Activated T-helper 17 cell treated with anti-CD3 and anti-CD28 coated beads, Interleukin-2, amount 50 U/mL, for 72 hours (primary cell): ENCODE data around the gene FLNB. TPM values are rescaled to one million over a fixed set of nuclear protein-coding genes. Genes with fewer than 3 reads are reported as not detected.

ENCODE experiments used
- ATAC-seq: fragments of 150-1000 bp; cut with Tn5 transposase; replicated peaks from 2 replicates; pipeline ENCODE4 v1.10.0; 2021; ENCODE audit warnings: mild to moderate bottlenecking, moderate library complexity
- H3K27ac Mint-ChIP-seq: one replicate; pipeline ENCODE4 v1.8.0; 2022; ENCODE audit warnings: mixed read lengths
- H3K27me3 Mint-ChIP-seq: one replicate; pipeline ENCODE4 v1.8.0; 2022; ENCODE audit warnings: mixed read lengths
- H3K36me3 Mint-ChIP-seq: one replicate; pipeline ENCODE4 v1.8.0; 2022; ENCODE audit warnings: low read depth, mild to moderate bottlenecking, mixed read lengths
- H3K4me1 Mint-ChIP-seq: one replicate; pipeline ENCODE4 v1.8.0; 2022; ENCODE audit warnings: mixed read lengths
- H3K4me3 Mint-ChIP-seq: one replicate; pipeline ENCODE4 v1.8.0; 2022; ENCODE audit warnings: mild to moderate bottlenecking, mixed read lengths
- H3K9me3 Mint-ChIP-seq: one replicate; pipeline ENCODE4 v1.8.0; 2022; ENCODE audit warnings: mixed read lengths
- total RNA-seq, 2 donors: library from RNA; stranded (reverse); gene quantifications; one replicate each; pipeline ENCODE4 v1.2.3, GENCODE V29; 2022

The FLNB gene
- total RNA-seq, 2 donors from 2014 or later: 22.5 to 23.6 TPM

DNA sequence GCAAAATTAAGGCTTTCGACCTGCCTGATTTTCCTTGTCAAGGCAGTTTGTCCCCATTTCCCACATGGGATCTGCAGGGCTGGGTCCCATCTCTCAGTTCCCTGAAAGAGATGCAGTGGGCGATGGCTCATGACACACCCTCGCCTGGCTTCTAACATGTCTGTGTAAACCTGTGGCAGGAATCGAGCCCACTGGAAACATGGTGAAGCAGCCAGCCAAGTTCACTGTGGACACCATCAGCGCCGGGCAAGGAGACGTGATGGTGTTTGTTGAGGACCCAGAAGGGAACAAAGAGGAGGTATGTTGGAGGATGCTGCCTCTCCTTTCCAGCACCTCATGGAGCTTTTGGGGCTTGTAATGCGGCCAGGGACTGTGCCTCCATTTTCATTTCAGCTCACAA, 86.4 kb downstream of the FLNB start:
- Mint-ChIP-seq H3K27ac (no peak overlapping the region), H3K4me3 (no peak overlapping the region), H3K4me1 (no peaks in the 10 kb centered on the region), H3K36me3 (peaks cover 28% of the 10 kb centered on the region), H3K9me3 (no peaks in the 10 kb centered on the region), H3K27me3 (no peaks in the 10 kb centered on the region)
- no peak for ATAC-seq

DNA sequence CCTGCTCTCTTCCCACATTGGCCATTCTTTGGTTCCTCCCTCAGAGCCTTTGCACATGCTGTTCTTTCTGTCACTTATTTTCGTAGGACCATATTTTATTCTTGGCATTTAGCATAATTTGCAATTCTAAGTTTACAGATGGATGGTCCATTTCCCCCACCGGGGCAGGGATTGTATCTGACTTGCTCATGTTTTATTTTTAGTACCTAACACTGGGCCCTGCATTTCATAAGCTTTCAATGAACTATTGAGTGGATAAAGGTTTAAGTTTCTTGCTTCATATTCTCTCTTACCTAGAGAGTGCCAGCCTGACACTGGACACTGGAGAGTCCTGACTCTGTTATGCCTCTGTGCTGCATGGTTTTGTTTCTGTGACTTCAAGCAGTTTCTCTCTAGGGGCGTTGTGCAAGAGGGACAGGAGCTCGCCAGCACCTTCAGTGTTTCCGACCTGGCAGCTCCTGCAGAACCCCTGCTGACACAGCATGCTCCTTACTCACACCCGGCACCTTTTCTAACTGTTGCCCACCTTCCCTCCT, 87.4 kb downstream of the FLNB start:
- Mint-ChIP-seq H3K4me1 (no peaks in the 10 kb centered on the region), H3K27me3 (no peaks in the 10 kb centered on the region), H3K4me3 (no peak overlapping the region), H3K27ac (no peak overlapping the region), H3K9me3 (no peaks in the 10 kb centered on the region), H3K36me3 (peaks cover 36% of the 10 kb centered on the region)
- ATAC-seq: no peak

DNA sequence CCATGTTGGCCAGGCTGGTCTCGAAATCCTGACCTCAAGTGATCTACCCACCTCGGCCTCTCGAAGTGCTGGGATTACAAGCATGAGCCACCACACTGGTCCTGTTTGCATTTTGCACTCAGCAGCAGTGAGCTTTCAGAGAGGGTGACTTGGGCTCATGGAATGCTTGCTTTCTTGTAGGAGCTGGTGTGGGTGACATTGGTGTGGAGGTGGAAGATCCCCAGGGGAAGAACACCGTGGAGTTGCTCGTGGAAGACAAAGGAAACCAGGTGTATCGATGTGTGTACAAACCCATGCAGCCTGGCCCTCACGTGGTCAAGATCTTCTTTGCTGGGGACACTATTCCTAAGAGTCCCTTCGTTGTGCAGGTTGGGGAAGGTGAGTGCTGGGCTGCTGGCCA, 90.3 kb downstream of the FLNB start:
- H3K9me3 Mint-ChIP-seq: no peaks in the 10 kb centered on the region
- H3K36me3 Mint-ChIP-seq: peaks cover 58% of the 10 kb centered on the region
- no peak overlapping the region for H3K4me3 Mint-ChIP-seq
- H3K27ac Mint-ChIP-seq: no peak overlapping the region
- H3K27me3 Mint-ChIP-seq: no peaks in the 10 kb centered on the region
- no peak for ATAC-seq
- no peaks in the 10 kb centered on the region for H3K4me1 Mint-ChIP-seq

DNA sequence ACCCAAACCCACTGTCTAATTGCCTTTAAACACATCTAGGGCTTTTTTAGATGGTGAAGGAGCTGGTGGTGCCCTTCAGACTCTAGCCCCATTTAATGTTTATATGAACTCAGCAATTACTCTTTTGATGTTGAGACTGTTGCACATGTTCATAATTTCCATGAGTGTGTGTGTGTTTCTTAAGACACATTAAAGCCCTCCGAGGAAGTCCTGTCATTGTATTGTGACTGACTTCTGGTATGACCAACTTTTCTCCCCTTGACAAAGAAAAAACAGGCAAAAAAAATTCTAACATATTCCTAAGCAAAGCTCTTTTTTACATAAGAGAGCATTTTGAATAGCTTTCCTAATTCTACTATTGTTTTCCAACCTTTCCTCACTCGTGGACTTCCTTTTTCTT, 91.6 kb downstream of the FLNB start:
- Mint-ChIP-seq H3K4me3 (no peak overlapping the region), H3K27ac (no peak overlapping the region), H3K4me1 (no peaks in the 10 kb centered on the region), H3K27me3 (no peaks in the 10 kb centered on the region), H3K36me3 (peaks cover 72% of the 10 kb centered on the region), H3K9me3 (no peaks in the 10 kb centered on the region)
- ATAC-seq: no peak

DNA sequence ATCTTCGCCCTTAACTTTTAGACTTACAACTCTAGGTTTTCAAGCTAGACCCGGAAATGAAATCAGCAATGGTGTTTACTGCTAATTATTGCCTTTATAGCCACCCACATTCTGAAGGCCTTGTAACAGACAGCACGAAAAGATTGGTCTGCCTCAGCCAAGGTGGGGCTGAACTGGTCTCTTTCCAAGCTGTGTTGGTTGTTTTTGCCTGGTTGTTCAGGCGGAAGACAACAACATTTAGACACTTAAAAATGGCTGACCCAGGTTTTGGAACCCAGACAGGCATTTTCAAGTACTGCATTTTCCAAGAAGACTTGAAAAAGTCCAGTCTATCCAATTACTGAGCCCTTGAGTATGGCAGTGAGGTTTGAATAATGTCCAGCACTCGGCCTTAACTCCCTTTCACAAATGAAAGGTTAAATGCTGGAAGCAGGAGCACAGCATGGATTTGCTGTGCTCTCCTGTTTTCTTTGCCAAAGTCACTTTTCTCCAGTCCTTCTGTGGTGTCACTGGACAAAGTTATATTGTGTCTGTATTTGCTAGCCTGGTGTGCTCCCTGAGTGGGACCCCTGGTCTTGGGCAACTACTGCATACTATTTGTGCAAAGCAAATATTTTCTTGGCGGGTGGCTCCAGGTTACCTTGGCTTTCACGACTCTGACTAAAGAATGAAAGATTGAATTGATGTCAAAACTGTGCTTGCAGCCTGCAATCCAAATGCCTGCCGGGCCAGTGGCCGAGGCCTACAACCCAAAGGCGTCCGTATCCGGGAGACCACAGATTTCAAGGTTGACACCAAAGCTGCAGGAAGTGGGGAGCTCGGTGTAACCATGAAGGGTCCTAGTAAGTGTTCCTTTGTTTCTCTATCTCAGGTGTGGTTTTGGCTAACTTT, 93.5 kb downstream of the FLNB start:
- no peak overlapping the region for H3K27ac Mint-ChIP-seq
- H3K9me3 Mint-ChIP-seq: no peaks in the 10 kb centered on the region
- no peak for ATAC-seq
- no peaks in the 10 kb centered on the region for H3K4me1 Mint-ChIP-seq
- H3K27me3 Mint-ChIP-seq: no peaks in the 10 kb centered on the region
- H3K36me3 Mint-ChIP-seq: peaks cover 74% of the 10 kb centered on the region
- H3K4me3 Mint-ChIP-seq: no peak overlapping the region

DNA sequence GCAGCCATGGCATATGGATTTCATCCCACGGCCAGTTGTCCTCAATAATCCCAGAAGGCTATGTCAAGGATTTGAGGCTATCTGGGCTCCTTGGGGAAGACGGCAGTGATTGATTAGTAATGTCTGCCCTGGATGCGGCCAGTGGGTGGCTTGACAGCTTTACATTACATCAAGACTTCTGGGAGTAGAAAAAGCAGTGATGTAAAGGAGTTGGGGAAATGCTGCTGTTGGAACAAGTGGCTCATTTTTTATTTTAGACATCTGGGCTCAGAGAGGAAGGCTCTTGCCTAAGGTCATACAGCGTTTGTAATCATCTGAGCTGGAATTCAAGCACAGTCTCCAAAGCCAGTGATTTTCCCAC, 94.1 kb downstream of the FLNB start:
- H3K9me3 Mint-ChIP-seq: no peaks in the 10 kb centered on the region
- no peak overlapping the region for H3K27ac Mint-ChIP-seq
- no peak for ATAC-seq

DNA sequence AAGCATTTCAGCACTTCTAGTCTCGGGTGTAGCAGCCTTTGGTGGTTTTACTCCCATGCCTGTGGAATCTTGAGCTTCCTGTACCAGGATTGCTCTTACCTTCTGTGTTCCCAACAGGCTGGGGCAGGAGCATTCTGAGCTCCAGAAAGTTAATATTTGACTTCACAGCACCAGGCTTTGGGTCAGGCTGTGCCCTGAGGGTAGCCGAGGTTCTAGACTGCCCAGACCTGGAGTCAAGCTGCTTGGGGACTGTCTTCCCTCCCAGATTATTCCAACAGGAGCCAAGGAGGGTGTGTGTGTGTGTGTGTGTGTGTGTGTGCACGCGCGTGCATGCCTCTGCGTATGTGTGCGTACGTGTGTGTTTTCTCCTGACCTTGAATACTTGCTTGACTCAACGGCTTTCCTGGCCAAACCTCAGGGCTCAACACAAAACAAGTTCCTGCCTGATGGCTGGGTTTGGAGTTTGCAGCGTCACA, 94.8 kb downstream of the FLNB start:
- no peaks in the 10 kb centered on the region for H3K27me3 Mint-ChIP-seq
- ATAC-seq: no peak
- no peaks in the 10 kb centered on the region for H3K9me3 Mint-ChIP-seq
- H3K36me3 Mint-ChIP-seq: peaks cover 84% of the 10 kb centered on the region
- H3K27ac Mint-ChIP-seq: no peak overlapping the region
- H3K4me3 Mint-ChIP-seq: no peak overlapping the region
- H3K4me1 Mint-ChIP-seq: no peaks in the 10 kb centered on the region

More for the DNA sequence above, 94.1 kb downstream of the FLNB start:
- Mint-ChIP-seq H3K36me3 (peaks cover 80% of the 10 kb centered on the region), H3K4me3 (no peak overlapping the region), H3K4me1 (no peaks in the 10 kb centered on the region), H3K27me3 (no peaks in the 10 kb centered on the region)

DNA sequence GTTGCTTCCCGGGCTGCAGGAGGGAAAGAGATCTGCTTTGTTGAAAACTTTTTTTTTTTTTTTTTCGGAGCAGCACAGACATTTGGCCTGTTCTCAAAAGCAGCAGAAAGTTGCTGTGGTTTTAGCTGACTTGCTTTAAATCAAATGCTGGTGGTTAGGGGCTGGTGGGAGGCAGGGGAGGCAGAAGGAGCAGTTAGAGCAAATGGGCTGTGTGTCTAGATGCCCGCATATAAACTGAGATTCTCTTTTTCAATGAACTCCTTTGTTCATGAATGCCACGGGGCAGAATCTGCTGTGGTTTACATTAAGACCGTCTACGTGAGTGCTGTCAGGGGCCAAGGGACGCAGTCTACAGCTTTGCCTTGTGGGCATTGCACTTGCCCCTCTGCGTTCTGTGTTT, 95.9 kb downstream of the FLNB start:
- Mint-ChIP-seq H3K4me1 (no peaks in the 10 kb centered on the region), H3K27me3 (no peaks in the 10 kb centered on the region), H3K4me3 (no peak overlapping the region), H3K27ac (no peak overlapping the region), H3K36me3 (peaks cover 87% of the 10 kb centered on the region), H3K9me3 (no peaks in the 10 kb centered on the region)
- ATAC-seq: no peak

DNA sequence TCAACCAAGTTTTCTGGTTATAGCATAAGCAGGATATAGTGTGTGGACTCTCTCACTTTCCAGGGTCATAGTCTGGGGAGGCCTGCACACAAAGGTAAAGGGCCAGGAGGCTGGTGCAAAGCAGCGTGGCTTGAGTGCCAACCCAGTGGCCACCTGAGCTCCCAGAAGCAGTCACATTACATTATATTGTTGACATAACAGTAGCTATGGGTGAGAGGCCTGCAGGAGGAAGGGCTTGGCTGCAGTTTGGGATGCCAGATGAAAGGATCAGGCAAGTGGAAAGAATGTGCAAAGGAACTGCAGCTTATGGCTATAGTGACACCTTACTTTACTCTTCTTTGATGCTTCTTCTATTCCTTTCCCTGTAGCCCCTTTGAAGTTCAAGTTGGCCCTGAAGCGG, 96.5 kb downstream of the FLNB start:
- ATAC-seq: no peak
- Mint-ChIP-seq H3K36me3 (peaks cover 88% of the 10 kb centered on the region), H3K9me3 (no peaks in the 10 kb centered on the region), H3K4me1 (no peaks in the 10 kb centered on the region), H3K27me3 (no peaks in the 10 kb centered on the region), H3K27ac (no peak overlapping the region), H3K4me3 (no peak overlapping the region)

DNA sequence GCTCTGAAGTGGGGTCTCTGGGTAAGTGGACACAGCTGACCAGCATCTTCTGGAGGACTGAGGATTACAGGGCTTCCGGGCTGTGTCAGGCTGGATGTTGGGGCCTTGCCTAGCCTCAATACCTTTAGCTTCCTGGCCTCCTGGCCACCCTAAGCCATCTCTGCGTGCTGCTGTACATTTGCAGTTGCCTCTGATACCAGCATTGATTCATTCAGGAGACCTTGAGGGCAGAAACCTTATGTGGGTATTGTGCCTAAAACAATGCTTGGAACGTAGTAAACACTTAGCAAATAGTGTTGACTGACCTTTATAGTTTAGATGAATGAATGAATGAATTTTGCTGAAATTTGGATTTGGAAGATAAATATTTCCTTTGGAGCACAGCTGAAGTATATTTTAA, 97.0 kb downstream of the FLNB start:
- H3K27ac Mint-ChIP-seq: no peak overlapping the region
- H3K36me3 Mint-ChIP-seq: peaks cover 88% of the 10 kb centered on the region
- no peaks in the 10 kb centered on the region for H3K9me3 Mint-ChIP-seq
- H3K4me1 Mint-ChIP-seq: no peaks in the 10 kb centered on the region
- H3K4me3 Mint-ChIP-seq: no peak overlapping the region
- no peak for ATAC-seq
- H3K27me3 Mint-ChIP-seq: no peaks in the 10 kb centered on the region

DNA sequence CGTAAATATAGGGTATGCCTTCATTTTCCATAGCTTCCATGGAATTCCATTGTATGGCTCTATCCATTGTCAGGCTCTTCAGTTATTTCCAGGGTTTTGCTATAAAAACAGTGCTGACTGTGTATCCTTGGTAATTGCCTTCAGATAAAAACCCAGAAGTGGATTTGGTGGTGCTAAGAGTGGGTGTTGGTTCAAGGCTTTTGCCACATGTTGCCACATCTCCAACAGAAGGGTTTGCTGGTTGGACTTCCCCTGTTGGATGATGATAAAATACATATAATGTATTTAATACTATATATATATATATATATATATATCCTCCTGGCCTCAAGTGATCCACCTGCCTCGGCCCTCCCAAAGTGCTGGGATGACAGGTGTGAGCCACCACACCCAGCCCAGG, 97.8 kb downstream of the FLNB start:
- ATAC-seq: no peak
- Mint-ChIP-seq H3K4me3 (no peak overlapping the region), H3K36me3 (peaks cover 90% of the 10 kb centered on the region), H3K9me3 (no peaks in the 10 kb centered on the region), H3K4me1 (no peaks in the 10 kb centered on the region), H3K27ac (no peak overlapping the region), H3K27me3 (no peaks in the 10 kb centered on the region)

DNA sequence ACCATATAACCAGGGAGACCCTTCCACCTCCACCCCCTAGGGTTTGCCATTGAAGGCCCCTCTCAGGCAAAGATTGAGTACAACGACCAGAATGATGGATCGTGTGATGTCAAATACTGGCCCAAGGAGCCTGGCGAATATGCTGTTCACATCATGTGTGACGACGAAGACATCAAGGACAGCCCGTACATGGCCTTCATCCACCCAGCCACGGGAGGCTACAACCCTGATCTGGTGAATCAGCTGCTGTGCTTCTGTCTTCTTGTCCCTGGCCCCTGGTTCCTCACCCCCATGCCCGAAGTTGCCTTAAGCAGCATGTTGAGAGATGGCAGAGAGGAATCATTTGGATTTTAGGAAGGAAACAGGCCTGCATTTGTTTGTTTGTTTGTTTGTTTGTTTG, 98.4 kb downstream of the FLNB start:
- Mint-ChIP-seq H3K36me3 (peaks cover 92% of the 10 kb centered on the region), H3K4me1 (no peaks in the 10 kb centered on the region), H3K27me3 (no peaks in the 10 kb centered on the region), H3K4me3 (no peak overlapping the region), H3K27ac (no peak overlapping the region), H3K9me3 (no peaks in the 10 kb centered on the region)
- ATAC-seq: no peak

DNA sequence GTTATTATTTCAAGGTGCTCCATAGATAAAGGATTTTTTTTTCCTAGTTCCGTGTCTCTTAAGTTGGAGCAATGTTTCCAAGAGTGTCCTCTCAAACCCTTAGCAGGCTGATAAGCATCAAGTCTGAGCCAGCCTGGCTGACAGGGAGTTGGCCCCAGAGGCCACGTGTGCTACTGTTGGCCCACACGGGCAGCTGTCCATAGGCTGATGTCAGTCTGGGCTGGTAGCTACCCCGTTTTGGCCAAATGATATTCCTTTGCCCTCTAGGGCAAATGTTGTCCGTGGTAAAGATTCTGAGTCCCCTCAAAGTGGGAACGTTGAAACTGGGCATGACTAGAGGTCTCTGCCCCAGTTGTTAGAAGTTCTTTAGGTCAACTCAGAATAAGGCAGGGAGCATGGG, 99.4 kb downstream of the FLNB start:
- no peaks in the 10 kb centered on the region for H3K9me3 Mint-ChIP-seq
- H3K27me3 Mint-ChIP-seq: no peaks in the 10 kb centered on the region
- no peak for ATAC-seq
- H3K27ac Mint-ChIP-seq: no peak overlapping the region
- peaks cover 7% of the 10 kb centered on the region for H3K4me1 Mint-ChIP-seq
- no peak overlapping the region for H3K4me3 Mint-ChIP-seq
- peaks cover 92% of the 10 kb centered on the region for H3K36me3 Mint-ChIP-seq

DNA sequence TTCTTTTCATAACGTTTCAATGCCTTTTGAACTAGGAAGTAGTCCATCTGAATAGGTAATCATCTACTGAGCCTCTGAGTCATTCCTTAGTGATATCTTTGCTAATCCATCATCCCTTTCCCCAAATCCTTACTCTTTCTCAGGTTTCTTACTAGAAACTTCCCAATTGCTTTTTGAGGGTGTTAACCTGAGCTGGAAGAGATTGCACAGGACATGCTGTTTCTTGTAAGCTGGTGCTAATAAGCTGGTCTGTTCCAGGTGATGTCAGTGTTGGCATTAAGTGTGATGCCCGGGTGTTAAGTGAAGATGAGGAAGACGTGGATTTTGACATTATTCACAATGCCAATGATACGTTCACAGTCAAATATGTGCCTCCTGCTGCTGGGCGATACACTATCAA, 101.5 kb downstream of the FLNB start:
- Mint-ChIP-seq H3K4me3 (no peak overlapping the region), H3K27ac (no peak overlapping the region), H3K4me1 (peaks cover 8% of the 10 kb centered on the region), H3K36me3 (peaks cover 85% of the 10 kb centered on the region), H3K27me3 (no peaks in the 10 kb centered on the region), H3K9me3 (no peaks in the 10 kb centered on the region)
- ATAC-seq: no peak

DNA sequence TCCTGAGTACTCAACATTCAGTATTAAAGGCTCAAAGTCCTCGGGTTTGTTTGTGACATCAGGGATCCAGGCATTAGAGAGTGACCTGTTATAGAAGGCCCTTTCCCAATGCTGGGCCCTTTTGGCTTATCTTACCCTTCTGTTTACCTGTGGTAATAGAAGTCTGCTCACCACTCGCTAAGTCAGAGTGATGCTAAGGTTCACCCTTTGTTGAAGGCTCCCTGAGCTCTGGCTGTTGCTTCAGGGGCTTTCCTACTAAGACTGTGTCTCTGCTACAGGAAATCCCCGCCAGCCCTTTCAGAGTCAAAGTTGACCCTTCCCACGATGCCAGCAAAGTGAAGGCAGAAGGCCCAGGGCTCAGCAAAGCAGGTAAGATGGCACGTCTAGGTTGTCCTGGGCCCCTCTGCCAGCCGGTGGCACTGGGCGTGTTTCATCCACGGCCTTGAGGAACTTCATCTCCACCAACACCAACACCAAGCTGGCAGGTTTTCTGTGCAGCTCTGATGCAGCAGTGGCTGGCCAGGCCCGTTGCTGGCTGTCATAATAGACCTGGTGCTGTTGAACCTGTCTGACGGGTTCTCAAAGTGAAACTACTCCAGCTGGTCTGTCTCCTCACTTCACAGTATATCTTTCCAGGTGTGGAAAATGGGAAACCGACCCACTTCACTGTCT, 103.4 kb downstream of the FLNB start:
- H3K9me3 Mint-ChIP-seq: no peaks in the 10 kb centered on the region
- H3K4me3 Mint-ChIP-seq: no peak overlapping the region
- peaks cover 21% of the 10 kb centered on the region for H3K4me1 Mint-ChIP-seq
- peak; percentile 57 for ATAC-seq
- no peak overlapping the region for H3K27ac Mint-ChIP-seq
- no peaks in the 10 kb centered on the region for H3K27me3 Mint-ChIP-seq
- peaks cover 69% of the 10 kb centered on the region for H3K36me3 Mint-ChIP-seq
